Left lung (tissue), 10 donors: ENCODE measurements around the gene GNA12. TPM values are rescaled to one million over a fixed set of nuclear protein-coding genes. Genes with fewer than 3 reads are reported as not detected.
A peak's percentile ranks its signal among the peaks of the same experiment; 100 is the strongest.

ENCODE experiments used
- ATAC-seq: fragments of 200-7000 bp; cut with Tn5 transposase; one replicate; pipeline ENCODE4 v1.9.1; 2020; ENCODE audit warnings: moderate library complexity
- DNase-seq, 4 donors: peaks; one replicate each; pipeline ENCODE4 v3.0.0-alpha.2; 2013 to 2020
- H3K27ac ChIP-seq, 2 donors: fragments of 200-600 bp; sonication (generic) in 1 of 2; one replicate each; pipeline versions ENCODE4 v1.5.0 to v1.8.0; 2020 to 2021
- H3K27me3 ChIP-seq, 2 donors: fragments of 200-600 bp; sonication (generic) in 1 of 2; one replicate each; pipeline versions ENCODE4 v1.5.0 to v1.8.0; 2020 to 2021
- H3K36me3 ChIP-seq, 2 donors: fragments of 200-600 bp; sonication (generic) in 1 of 2; one replicate each; pipeline versions ENCODE4 v1.5.0 to v1.8.0; 2020 to 2021
- H3K4me1 ChIP-seq, 2 donors: fragments of 200-600 bp; one replicate each; pipeline ENCODE4 v1.8.0; 2021
- H3K4me3 ChIP-seq, 2 donors: fragments of 200-600 bp; sonication (generic) in 1 of 2; one replicate each; pipeline versions ENCODE4 v1.5.0 to v1.8.0; 2020 to 2021; ENCODE audit warnings: mild to moderate bottlenecking in 1 of 2
- H3K9me3 ChIP-seq, 2 donors: fragments of 200-600 bp; sonication (generic) in 1 of 2; one replicate each; pipeline versions ENCODE4 v1.5.0 to v1.8.0; 2020 to 2021
- intact Hi-C, 2 donors: fragments of 100-400 bp; cut with DNase I; formaldehyde crosslinking; loops; one replicate each; pipeline versions ENCODE4 v1.11.2 to v1.14.2; 2022
- polyA plus RNA-seq, 6 donors: library from polyadenylated mRNA; unstranded; fragments of 120-200 nt; gene quantifications; one replicate each; pipeline ENCODE4 v1.2.1, GENCODE V29; 2013; ENCODE audit not compliant: insufficient read length in 6 of 6
- total RNA-seq, 2 donors: library from RNA; stranded (reverse); fragmentation: NEBNext Ultra II Directional; extraction: Animal tissue kit (Norgen Biotek cat#: 25700); gene quantifications; one replicate each; pipeline ENCODE4 v1.2.1, GENCODE V29; 2021
- TF ChIP-seq, protein P1 (sequence below), 2 donors: fragments of 200-600 bp; sonication (generic) in 1 of 2; IDR thresholded peaks; one replicate each; pipeline versions ENCODE4 v1.5.0 to v1.8.0; 2021; ENCODE audit warnings: antibody characterized with exemption in 2 of 2
- donor health status: DM: no; HTN: yes; CAD: no.
- donor health status: DM: no; HTN: no; CAD: no.

GNA12 gene
- total and polyA plus RNA-seq, 8 donors = 48.7 to 67.5 (median 55.1) TPM

- Histone ChIP-seq H3K27ac (no peak within 1 kb of the TSS), H3K4me3 (no peak within 1 kb of the TSS), H3K9me3 (no peaks in the 10 kb centered on the region), H3K4me1 (peaks cover 3 to 22% of the 10 kb centered on the region in 2 donors), H3K27me3 (peaks cover 23 to 69% of the 10 kb centered on the region in 2 donors), H3K36me3 (no peaks in the 10 kb centered on the region)
- TF ChIP-seq, protein P1, sequence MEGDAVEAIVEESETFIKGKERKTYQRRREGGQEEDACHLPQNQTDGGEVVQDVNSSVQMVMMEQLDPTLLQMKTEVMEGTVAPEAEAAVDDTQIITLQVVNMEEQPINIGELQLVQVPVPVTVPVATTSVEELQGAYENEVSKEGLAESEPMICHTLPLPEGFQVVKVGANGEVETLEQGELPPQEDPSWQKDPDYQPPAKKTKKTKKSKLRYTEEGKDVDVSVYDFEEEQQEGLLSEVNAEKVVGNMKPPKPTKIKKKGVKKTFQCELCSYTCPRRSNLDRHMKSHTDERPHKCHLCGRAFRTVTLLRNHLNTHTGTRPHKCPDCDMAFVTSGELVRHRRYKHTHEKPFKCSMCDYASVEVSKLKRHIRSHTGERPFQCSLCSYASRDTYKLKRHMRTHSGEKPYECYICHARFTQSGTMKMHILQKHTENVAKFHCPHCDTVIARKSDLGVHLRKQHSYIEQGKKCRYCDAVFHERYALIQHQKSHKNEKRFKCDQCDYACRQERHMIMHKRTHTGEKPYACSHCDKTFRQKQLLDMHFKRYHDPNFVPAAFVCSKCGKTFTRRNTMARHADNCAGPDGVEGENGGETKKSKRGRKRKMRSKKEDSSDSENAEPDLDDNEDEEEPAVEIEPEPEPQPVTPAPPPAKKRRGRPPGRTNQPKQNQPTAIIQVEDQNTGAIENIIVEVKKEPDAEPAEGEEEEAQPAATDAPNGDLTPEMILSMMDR (IDR thresholded peaks at IDR 0.05) = no peak
- intact Hi-C loops = loop anchor here in 1 of 2 donors (10.0 kb wide), 2 partner anchors 123 to 233 kb away; no protein-coding TSS in a partner anchor
- DNase-seq (peak in 1 of 4 donors; percentile 33), ATAC-seq (peak; percentile 51)
Observed at GRCh38 chr7:2687881-2688318, 156.2 kb downstream of the GNA12 start, which contains the start of gene AMZ1. Gene AMZ1, plus strand, starts transcription at chr7:2688202. Its CDS starts 12,250 bp downstream, at chr7:2700452.

- ATAC-seq (peak; percentile 23), DNase-seq (no peak)
- Histone ChIP-seq H3K27ac (no peak overlapping the region), H3K36me3 (no peaks in the 10 kb centered on the region), H3K27me3 (peaks cover 23 to 74% of the 10 kb centered on the region in 2 donors), H3K4me3 (no peak overlapping the region), H3K9me3 (no peaks in the 10 kb centered on the region), H3K4me1 (peaks cover 3 to 22% of the 10 kb centered on the region in 2 donors)
- intact Hi-C loops = loop anchor here in 1 of 2 donors (10.0 kb wide), 2 partner anchors 123 to 233 kb away; no protein-coding TSS in a partner anchor
- TF ChIP-seq, protein P1 (IDR thresholded peaks at IDR 0.05) = no peak
Observed at GRCh38 chr7:2687338-2687869, 156.7 kb downstream of the GNA12 start.

DNA sequence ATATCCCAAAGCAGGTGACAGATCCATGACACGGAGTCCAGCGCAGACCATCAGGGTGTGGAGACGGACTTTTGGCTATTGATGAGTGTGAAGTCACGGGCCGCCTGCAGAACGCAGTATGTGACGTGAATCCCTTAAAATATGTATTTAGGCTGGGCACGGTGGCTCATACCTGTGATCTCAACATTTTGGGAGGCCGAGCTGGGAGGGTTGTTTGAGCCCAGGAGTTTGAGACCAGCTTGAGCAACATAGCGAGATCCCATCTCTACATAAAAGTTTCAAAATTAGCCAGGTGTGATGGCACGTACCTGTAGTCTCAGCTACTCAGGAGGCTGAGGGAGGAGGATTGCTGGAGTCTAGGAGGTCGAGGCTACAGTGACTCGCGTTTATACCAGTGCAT lies 158.0 kb downstream of the GNA12 start:
- no peaks in the 10 kb centered on the region for H3K9me3 ChIP-seq
- intact Hi-C loops = loop anchor here in 1 of 2 donors (10.0 kb wide), 2 partner anchors 121 to 231 kb away; no protein-coding TSS in a partner anchor
- ATAC-seq (no peak), DNase-seq (no peak)
- peaks cover 23 to 85% of the 10 kb centered on the region in 2 donors for H3K27me3 ChIP-seq
- H3K4me1 ChIP-seq = peaks cover 3 to 22% of the 10 kb centered on the region in 2 donors
- H3K27ac ChIP-seq = no peak overlapping the region
- TF ChIP-seq, protein P1 (IDR thresholded peaks at IDR 0.05) = no peak
- H3K36me3 ChIP-seq = no peaks in the 10 kb centered on the region
- H3K4me3 ChIP-seq = no peak overlapping the region

- peaks cover 23 to 87% of the 10 kb centered on the region in 2 donors for H3K27me3 ChIP-seq
- intact Hi-C loops = loop anchor here in 1 of 2 donors (10.0 kb wide), 2 partner anchors 120 to 230 kb away; no protein-coding TSS in a partner anchor
- DNase-seq (no peak), ATAC-seq (no peak)
- no peak overlapping the region for H3K27ac ChIP-seq
- no peaks in the 10 kb centered on the region for H3K36me3 ChIP-seq
- TF ChIP-seq, protein P1 (IDR thresholded peaks at IDR 0.05) = no peak
- peaks cover 3 to 23% of the 10 kb centered on the region in 2 donors for H3K4me1 ChIP-seq
- H3K9me3 ChIP-seq = no peaks in the 10 kb centered on the region
- H3K4me3 ChIP-seq = no peak overlapping the region
Observed at GRCh38 chr7:2684501-2684900, 159.6 kb downstream of the GNA12 start.
